GM19372 (cell line): ENCODE data around the gene KAT6B.
"Not testable (repeated sequence)": the region's sequence is repeated elsewhere in the genome, so short reads cannot be mapped to it uniquely, and the experiment has no call there.

Source experiments
- ATAC-seq: cut with Tn5 transposase; IDR thresholded peaks from one replicate; pipeline ENCODE4 v1.9.1; 2021; ENCODE audit warnings: mild to moderate bottlenecking, low read depth, moderate library complexity; ENCODE audit not compliant: unreplicated experiment

Gene KAT6B

DNA sequence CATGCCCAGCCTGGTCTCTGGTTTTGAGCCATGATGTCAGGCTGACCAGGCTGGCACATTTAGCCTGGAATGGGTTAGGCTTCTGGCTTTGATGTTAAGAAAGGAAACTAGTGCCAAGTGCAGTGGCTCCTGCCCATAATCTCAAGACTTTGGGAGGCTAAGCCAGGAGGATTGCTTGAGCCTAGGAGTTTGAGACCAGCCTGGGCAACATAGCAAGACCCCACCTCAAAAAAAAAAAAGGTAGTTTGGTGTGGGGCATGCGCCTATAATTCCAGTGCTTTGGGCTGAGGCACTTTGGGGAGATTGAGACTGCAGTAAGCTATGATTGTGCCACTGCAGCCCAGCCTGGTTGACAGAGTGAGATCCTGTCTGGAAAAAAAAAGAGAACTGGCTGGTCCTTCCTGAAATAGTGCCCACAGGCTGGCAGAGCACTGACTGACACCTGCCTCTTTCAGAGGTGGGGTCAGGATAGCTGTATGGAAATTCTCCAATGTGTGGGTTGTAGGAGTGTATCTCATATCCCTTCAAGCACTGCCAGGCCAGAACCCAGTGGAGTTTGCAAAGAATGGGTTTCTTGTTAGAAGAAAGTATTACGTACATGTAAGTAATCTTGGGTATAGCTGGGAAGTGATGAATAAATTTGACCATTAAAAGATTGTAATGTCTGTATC, 61.3 kb downstream of the KAT6B start:
- ATAC-seq, result no peak

DNA sequence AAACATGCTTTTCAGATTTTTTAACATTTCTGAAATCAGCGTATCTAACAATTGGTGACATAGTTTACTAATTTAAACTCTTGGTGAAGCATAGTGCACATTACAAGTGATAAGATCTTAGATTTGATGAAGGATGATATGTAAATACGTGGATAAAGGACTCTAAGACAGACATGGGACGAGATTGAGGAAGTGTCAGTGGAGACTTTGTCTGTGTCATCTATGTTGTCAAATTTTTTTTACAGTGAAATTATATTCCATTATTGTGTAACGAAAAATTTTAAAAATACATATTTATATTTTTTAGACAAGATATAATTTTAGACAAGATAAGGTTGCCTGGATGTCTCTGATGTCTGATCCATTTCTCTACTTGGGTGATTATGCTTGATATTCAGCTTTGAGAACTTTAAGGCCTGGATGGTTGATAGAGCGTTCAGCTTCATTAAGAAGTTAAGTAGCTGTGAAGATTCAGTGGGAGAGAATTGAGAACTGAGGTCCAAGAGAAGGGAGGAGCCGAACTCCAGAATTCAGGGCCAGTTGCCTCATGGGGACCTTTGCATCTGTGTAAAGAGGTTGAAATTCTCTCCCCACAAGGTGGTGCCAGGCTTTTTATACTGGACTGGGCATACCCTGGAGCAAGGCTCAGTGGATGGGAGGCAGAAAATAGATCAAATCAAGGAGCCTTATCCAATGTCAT, 62.7 kb downstream of the KAT6B start:
- ATAC-seq, result no peak

DNA sequence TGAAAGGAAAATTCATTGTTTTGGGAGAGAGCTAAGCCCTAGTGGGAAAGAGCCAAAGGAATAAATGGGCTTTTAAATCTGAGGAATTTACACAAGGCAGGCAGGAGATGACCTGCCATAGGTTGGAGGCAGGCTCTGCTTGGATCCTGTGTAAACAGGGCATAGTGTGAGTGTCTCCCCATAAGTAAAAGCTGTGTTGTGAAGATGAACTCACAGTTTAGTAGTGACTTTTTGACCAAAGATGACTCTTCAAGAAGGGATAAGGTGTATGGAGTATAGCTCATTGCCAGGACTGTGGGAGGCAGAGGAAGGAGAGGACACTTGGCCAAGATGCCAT, 63.2 kb downstream of the KAT6B start:
- ATAC-seq, result no peak

DNA sequence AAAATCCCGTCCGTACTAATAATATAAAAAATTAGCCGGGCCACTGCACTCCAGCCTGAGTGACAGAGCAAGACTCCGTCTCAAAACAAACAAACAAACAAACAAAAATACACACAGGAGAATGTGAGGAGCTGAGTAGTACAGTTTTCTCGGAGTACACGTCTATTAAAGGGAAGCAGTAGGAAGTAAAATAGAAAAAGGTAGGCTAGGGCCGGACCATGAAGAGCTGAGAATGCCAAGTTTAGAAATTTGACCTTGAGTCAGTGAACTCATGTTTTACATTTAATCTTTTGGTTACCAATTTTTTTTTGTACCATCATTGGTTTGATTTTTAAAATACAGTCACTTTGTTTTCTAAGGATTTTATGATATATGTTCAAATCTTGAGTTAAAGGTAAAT, 64.1 kb downstream of the KAT6B start:
- no peak for ATAC-seq

GRCh38 chr10:74891053-74891452, 64.7 kb downstream of the KAT6B start:
- no peak for ATAC-seq

GRCh38 chr10:74892839-74893238, 66.4 kb downstream of the KAT6B start:
- no peak for ATAC-seq

- ATAC-seq, result not testable (repeated sequence)
Measured at GRCh38 chr10:74893329-74893728, 66.9 kb downstream of the KAT6B start.

- no peak for ATAC-seq
Measured at GRCh38 chr10:74896788-74897527, 70.6 kb downstream of the KAT6B start.

DNA sequence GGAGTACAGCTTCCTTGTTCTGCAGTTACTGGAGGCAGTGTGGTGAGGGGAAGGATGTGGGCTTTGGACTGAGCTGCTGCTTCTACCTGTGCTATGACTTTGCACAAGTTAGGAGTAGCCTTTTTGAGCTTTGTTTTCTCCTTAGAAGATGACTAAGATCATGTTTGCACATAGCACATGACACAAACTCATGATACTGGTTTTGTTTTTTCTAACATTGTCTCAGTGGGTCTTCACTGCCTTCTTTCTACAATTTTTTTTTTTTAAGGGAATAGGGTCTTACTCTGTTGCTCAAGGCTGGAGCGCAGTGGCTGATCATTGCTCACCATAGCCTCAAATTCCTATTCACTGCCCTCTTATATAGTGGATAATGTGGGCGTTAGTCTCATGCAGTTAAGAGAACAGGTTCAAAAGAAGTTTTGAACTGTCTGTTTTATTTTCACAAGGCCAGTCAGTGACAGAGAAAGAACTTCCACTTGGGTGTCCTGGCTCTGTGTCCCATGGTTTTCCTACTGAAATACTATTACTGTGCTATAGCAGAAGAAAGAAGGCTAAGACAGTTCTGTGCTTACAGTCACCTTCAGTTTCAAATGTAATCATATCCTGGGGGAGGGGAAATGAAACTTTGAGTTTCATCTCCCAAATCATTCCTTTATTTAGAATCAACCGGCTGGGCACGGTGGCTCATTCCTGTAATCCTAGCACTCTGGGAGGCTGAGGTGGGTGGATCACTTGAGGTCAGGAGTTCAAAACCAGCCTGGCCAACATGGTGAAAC, 72.0 kb downstream of the KAT6B start:
- peak; percentile 53 for ATAC-seq

GRCh38 chr10:74900297-74900696, 73.9 kb downstream of the KAT6B start:
- no peak for ATAC-seq

DNA sequence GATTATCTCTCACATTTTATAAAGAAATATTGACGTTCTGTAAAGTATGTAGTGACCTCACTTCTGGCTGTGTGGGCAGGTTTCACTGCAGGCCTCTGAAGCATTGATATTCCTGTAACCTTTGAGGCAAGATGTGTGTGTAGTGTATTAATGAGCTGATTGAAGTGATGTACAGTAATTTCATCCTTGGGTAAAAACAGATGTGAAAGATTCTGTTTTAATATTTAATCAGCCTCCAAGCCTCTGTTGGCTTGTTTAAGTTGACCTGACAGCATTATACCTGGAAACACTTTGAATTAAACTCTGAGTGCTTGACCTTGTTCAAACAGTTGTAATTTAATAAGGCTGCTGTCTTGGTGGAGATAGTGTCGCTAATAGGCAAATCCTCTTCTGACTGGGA, 74.9 kb downstream of the KAT6B start:
- ATAC-seq, result no peak

DNA sequence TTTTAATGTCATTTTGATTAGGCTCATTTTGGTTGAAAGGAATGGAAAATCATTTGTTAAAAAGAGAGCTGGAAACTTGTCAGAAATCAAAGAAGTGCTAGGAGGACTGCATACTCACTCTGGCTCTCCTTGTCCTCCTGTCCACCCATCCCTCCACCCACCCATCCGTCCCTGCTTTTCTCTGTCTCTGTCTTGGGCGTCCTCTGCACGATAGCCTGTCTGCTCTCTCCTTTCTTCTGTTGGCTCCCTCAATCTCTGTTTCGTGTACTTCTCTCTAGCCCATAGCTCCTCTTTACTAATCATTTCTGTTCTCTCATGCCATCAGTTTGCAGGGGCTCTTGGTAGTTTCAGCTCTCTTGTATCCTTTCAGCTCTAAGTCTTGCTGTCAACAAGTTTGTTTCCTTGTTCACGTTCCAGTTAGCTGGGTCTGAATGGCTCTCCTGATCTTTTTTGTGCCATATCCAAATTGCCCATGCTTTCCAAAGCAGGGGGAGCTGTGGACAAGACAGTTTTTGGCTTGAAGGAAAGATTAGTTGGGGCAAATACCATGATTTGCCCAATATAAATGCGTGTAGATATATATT, 75.6 kb downstream of the KAT6B start:
- ATAC-seq, result no peak

DNA sequence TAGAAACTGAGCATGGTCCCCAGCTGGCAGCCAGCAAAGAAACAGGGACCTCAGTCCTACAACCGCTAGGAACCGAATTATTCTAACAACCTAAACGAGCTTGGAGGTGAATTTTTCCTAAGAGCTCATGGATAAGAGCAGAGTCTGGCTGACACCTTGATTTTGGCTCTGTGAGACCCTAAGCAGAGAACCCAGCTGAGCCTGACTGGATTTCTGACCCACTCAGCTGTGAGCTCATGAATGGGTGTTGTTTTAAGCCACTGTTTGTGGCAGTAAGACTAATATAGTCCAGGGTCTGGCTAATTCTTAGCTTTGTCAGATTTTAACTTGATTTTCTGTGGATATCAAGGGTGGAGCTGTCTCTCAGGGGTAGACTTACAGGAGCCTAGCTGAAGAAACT, 77.1 kb downstream of the KAT6B start:
- ATAC-seq, result no peak

DNA sequence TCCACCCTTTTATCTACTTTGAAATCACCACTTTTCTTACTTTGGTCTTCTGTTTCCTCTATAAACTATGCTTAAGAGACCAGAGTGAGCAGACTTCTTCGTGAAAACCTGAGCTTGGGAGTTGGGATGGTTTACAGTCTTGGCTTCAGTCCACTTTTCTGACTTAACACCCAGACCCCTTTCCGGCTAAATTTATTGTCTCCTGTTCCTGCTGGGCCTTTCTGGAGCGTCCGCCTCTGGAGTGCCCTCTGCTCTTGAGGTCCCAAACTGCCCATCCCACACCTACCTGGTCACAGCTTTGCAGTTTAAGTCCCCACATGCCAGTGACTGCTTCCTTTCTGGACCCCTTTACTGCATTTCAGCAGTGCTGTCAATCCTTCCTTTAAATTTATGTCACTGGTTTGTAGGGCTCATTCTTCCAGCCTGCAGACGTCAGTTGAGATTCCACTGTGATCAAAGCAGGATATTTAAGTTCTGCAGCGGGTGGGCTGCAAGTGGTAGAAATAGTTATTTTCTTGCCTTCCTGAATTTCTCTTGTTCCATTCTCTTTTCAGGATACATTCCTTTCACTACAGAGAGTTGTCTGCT, 80.3 kb downstream of the KAT6B start:
- no peak for ATAC-seq

GRCh38 chr10:74909670-74910069, 83.3 kb downstream of the KAT6B start:
- no peak for ATAC-seq

- no peak for ATAC-seq
Measured at GRCh38 chr10:74910241-74910975, 84.0 kb downstream of the KAT6B start.

- no peak for ATAC-seq
Measured at GRCh38 chr10:74910976-74911350, 84.6 kb downstream of the KAT6B start.

- no peak for ATAC-seq
Measured at GRCh38 chr10:74912182-74912581, 85.8 kb downstream of the KAT6B start.

DNA sequence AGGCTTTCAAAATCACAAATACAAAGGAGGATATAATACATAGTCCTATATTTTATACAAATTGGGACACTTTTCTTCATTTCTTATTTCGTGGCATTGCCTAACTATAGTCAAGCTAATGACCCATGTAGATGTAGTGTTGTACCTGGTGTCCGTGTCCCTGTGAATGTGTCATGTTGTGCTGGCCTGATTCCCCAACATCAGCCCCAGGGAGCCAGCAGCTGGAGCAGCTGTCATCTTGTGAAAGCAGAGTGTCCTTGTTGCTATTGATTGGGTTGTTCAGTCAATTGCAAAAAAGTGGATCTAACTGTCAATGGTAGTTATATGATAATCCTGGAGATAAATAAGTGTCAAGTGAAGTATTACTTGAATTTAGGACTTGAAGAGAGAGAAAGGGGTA, 86.3 kb downstream of the KAT6B start:
- no peak for ATAC-seq
